Medulla oblongata (tissue), 1 donor: ENCODE results near the gene ASGR1.
"Not testable (repeated sequence)": the region's sequence is repeated elsewhere in the genome, so short reads cannot be mapped to it uniquely, and the experiment has no call there.

Source experiments
- DNase-seq: peaks from one replicate; pipeline ENCODE4 v3.0.0-alpha.2; 2015; ENCODE audit errors: extremely low spot score

Gene ASGR1

DNA sequence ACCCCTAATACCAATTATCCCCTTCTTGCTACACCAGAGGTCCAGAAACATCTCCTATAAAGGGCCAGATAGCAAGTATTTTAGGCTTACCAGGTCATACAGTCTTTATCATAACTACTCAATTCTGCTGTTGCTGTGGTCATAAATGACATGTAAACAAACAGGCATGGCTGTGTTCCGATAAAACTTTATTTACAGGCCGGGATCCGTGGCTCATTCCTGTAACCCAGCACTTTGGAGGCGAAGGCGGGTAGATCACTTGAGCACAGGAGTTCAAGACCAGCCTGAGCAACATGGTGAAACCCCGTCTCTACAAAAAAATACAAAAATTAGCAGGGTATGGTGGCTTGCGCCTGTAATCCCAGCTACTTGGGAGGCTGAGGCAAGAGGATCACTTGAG is 12.3 kb downstream of the ASGR1 start:
- no peak for DNase-seq

DNA sequence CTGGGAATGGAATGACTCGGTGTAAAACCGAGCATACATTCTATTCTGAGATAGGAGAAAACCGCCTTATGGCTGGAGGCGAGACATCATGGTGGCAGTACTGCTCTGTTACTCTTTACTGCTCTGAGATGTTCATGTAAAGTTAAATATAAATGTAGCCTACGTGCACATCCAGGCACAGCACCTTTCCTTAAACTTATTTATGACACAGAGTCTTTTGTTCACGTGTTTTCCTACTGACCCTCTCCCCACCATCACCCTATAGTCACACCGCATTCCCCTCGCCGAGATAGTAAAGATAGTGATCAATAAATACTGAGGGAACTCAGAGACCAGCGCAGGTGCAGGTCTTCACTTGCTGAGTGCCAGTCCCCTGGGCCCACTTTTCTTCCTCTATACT is 19.6 kb downstream of the ASGR1 start:
- not testable (repeated sequence) for DNase-seq

DNA sequence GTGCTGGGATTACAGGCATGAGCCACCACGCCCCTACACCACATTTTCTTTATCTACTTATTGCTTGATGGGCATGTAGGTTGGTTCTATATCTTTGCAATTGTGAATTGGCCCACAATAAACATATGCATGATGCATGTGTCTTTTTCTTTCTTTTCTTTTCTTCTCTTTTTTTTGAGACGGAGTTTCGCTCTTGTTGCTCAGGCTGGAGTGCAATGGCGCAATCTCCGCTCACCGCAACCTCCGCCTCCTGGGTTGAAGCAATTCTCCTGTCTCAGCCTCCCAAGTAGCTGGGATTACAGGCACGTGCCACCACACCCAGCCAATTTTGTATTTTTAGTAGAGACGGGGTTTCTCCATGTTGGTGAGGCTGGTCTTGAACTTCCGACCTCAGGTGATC is 20.7 kb downstream of the ASGR1 start:
- DNase-seq, result not testable (repeated sequence)

DNA sequence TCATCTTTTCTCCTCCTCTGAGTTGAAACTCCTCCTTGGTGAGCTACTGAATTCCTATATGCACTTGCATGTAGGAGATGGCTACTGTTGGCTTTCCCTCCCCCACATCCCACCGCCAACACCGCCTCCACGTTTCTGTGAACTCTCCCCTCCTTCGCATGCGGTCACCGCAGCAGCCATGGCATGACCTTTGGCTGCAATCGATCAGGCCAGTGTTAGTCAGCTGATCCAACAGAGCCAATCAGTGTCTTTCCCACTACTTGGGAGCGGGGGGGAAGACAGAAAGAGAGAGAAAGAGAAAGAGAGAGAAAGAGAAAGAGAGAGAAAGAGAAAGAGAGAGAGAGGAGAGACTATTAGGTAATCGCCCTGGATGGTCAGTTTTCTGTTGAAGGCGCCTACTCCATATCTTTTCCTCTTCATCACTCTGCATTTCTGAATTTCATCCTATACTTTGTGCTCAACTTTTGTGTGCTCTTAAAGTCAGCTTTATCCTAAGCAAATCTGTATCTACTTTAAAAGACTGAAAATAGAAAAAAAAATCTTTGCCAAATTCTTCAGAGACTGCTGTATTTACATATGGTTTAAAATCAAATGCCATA is 22.7 kb downstream of the ASGR1 start:
- no peak for DNase-seq

DNA sequence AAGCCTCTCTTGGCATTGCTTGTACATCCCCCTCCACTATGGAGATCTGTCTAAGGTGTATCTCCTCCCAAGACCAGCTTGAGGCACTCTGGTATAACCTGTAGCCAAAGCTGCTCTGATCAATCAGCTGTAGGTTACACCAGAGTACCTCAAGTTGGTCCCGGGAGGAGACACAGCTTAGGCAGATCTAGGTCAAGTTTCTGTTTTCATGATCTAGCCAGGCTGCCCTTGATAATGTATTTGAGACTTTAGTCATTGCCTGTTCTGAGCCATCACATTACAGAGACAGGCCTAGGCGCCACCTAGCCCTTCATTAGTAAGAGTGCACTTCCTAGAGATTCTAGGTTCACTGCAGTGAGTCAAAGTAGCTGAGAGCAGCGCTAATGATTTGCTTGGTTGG is 31.4 kb downstream of the ASGR1 start:
- no peak for DNase-seq

DNA sequence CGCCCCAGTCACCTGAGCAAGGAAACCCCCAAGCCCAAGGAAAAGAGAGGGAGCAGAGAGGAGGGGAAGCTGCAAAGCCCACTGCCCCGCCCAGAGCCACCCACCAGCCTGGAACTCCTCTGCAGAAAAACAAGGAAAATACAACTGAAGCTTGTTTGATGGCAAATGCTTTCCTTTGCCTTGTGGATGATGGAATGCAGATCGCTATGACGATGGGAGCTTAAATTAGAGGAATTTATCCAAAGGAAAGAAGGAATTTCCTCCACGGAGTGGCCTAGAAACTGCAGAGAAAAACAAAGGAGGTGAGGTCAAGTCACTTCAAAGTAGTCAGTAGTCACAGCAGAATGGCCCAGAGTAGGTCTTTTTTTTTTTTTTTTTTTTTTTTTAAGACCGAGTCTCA is 33.1 kb downstream of the ASGR1 start:
- no peak for DNase-seq

DNA sequence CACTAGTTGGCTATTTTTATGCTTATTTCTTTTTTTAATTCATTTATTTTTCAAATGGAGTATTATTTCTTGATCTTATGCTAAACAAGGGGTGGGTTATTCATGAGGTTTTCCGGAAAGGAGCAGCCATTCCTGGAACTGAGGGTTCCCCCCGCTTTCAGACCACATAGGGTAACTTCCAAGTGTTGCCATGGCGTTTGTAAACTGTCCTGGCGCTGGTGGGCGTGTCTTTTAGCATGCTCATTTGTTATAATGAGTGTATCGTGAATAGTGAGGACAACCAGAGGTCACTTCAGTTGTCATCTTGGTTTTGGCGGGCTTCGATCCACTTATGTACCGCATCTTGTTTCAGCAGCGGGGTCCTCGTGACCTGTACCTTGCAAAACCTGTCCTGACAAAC is 35.0 kb downstream of the ASGR1 start:
- DNase-seq, result no peak

DNA sequence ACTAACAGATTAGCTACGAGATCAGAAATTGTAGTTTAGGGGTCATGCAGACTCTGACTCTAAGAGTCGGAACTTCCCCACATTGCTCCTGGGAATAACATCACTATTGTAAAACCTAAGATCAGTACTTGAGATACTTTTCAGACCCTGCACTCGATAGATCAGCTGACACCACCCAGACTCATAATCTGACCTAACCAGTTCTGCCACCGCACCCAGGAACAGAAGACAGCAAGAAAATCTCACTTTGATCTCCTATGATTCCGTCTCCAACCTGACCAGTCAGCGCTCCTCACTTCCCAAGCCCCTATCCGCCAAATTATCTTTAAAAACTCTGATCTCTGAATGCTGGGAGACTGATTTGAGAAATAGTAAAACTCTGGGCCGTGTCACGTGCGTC is 37.3 kb downstream of the ASGR1 start:
- no peak for DNase-seq

DNA sequence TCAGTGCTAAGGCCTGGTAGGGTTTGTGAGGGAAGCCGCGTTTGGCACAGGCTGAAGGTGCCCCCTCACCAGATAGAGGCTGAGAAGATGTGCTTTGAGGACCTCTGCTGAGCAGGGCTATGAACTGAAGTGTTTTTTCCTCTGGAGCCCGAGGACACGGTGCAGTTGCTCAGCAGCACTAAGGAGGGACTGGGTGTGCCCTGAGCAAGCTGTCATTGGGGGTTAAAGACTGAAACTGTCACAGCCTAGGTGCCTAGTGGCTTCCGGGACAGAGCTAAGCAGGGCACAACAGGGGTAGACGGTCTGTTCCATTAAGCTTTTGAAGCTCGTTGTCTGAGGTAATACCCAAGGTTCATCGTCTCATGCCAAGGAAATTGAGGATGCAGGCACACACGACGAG is 39.8 kb downstream of the ASGR1 start:
- no peak for DNase-seq

DNA sequence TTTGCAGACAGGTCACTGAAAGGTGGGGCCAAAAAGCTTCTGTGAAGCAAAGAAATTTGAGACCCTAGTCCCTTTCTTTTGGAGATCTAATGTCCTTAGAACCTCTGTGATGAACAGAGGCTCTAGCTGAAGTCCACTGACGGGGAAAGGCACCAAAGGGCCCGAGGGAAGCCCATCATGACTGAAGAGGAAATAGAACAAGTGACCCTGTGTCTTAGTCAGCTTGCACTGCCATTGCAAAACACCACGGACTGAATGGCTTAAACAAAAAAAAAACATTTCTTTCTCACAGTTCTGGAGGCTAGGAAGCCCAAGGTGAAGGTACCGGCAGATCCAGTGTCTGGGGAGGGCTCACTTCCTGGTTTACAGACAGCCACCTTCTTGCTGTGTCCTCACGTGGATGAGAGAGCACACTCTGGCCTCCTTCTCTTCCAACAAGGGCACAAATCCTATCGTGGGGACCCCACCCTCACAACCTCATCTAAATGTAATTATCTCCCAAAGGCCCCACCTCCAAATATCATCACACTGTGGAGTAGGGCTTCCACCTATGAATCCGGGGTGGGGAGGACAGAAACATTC is 40.3 kb downstream of the ASGR1 start:
- DNase-seq, result no peak

DNA sequence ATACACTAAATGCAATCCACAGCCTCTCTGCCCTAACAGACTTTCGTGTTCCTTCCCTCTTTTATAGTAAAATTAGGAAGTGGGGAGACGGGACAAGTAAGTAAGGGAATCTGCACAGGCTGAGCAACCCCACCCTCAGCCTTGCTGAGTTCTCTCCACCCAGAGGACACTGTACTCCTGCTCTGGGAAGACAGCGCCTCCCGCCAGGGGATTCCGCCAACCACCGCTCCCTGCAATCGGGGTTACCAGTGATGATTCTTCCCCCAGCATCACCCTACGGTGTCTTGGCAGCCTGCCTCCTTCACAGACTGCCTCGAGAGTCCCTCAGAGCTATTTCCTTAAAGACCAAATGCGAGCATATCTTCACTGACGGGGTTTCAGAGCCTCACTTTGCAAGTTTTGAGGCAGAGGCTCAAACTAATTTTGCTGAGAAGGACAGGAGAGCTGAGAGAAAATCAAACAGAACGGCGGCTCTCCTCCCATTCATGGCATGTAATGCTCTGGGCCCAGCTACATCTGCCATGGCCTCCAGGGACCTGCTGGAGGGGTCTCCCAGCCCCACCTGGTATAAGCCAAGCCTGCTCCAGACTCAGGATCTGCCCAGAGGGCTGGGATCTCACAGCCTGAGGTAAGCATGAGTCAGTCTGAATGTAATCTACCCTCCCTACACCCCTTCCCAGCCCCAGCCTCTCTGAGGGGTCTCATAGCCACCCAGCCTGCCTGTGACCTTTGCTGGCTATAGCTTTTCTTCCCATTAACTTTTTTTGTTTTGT is 41.8 kb downstream of the ASGR1 start:
- no peak for DNase-seq

DNA sequence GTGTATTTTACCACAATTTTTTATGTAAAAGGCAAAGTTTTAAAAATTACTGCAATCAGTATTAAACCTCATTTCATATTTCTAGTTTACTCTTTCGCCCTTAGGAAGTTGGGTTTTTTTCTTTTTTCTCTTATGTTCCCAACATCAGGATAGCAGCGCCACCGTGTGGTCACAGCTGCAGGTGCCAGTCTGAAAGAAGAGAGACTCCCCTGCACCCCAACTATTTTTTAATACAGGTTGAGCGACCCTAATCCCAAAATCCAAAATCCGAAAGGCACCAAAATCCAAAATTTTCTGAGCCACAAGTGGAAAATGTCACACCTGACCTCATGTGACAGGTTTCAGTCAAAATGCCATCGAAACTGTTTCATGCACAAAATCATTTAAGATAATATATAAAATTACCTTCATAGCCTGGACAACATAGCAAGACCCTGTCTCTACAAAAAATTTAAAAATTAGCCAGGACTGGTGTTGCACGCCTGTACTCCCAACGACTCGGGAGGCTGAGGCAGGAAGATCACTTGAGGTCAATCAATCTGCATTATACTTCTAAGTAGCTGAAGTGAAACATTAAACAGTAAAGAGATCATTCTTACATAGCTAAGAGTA is 42.8 kb downstream of the ASGR1 start:
- peak; percentile 82 for DNase-seq

DNA sequence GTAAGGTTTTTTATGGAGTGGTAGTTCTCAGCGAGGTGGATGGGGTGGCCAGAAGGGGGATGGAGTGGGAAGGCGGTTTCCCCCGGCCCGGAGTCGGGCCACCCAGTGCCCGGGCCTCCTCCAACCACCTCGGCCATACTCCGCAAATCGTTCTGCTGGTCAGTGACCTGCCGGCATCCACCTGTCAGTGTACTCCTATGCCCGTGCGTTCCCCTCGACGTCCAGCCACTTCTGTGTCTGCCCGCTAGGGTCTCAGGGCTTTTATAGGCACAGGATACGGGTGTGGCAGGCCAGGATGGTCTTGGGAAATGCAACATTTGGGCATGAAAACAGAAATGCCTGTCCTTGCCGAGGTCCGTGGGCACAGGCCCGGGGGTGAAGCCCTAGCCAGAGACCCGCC is 45.3 kb downstream of the ASGR1 start:
- DNase-seq, result no peak

DNA sequence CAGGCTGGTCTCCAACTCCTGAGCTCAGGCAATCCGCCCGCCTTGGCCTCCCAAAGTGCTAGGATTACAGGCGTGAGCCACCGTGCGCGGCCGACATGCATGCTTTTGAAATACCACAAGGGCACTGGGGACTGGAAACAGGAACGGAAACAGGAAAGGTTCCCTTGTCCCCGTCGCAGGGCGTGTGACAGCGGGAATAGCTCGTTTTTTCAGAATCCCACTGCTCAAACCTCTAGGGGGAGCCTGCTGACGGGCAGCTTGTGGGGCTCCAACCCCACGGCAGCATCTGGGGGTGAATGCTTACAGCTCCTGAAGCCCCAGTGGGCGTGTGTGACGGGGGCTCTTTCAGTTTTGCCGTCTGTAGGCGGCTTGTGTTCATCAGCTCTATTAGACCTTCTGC is 45.7 kb downstream of the ASGR1 start:
- DNase-seq, result no peak

DNA sequence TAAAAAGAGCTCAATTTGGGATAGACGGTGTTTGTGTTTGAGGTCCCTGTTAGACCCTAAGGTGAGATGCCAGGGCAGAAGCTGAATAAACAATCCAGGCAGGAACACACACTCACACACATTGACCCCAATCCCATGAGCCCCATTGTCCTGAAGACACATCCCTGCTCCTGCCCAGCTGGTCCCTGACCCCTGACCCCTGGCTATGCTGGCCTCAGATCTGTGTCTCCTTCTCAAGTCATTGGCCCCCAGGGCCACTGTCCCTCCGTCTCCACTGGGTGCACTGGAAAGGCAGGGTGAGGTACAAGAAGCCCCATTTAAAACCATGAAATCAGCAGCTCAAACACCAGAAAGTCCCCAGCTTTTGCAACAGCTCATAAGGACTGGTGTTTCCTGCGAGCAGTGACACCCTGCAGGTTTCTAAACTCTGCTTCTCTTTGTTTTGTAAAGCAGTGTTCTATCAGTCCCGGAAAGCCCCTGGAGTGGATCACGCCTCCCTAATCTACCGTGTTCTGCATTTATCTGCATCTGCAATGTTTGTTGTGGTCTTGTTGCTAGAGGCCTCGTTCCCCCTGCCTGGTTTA is 46.6 kb downstream of the ASGR1 start:
- DNase-seq, result no peak

DNA sequence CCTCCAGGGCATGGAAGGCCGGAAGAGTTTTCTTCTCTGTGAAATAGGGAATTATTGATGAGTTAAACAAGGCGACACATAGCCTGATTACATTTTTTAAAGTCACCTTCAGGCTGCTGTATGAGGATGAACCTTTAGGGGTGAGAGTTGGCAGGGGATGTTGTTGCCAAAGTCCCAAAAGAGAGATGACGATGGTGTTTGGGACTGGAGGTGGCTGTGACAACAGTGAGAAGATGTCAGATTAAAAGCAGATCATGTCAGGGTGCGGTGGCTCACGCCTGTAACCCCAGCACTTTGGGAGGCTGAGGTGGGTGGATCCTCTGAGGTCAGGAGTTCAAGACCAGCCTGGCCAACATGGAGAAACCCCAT is 47.8 kb downstream of the ASGR1 start:
- no peak for DNase-seq

DNA sequence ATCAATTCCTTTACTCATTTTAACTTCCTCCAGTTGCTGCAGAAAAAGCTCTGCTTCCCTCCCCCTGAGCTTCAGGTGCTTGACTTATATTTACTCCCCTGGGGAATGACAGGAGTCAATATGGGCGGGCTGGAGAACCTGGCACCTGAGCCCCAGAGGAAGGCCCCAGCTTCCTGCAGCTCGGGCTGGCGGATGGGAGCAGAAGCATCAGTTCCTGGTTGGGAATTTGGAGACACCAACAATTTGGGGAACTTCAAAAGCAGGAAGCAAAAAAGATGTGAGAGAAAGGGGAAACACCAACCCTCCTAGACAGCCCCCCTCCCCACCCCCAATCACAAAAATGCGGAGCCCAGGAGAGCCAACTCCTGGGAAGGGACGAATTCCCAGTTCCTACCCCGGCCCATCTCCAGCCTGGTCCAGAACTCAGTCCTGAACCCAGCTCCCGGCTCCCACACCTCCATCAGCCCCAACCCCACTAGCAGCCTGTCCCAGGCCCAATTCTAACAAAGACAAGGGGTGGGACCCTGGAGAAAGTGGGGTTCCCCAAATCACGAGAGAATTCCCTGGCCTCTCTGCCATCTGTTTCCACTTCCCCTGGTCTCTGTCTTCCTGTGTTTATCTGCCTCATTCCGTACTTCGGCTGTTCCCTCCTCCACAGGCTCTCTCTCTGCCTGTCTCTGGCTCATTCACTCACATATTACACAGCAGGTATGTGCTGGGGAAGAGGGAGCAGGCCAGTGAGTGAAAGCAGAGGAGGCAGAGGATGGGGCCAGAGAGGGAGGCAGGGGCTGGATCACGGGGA is 48.3 kb downstream of the ASGR1 start:
- no peak for DNase-seq

DNA sequence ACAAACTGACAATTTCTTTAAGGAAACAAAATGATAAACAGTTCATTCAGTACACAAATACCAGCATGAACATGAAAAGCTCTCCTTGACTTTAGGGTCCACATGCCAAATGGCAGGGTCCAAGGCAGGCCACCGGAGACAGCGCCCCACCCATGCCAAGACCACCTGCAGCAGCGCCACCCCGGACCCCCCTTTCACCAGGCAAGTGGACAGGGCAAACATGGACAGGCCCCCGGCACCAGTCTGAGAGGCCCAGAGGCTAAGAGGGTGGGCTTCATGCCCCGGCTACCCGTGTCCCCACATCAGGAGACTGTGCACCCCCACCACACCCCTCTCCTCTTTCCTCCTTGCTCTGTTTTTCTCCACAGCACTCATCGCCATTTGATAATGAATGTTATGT is 49.9 kb downstream of the ASGR1 start:
- no peak for DNase-seq

DNA sequence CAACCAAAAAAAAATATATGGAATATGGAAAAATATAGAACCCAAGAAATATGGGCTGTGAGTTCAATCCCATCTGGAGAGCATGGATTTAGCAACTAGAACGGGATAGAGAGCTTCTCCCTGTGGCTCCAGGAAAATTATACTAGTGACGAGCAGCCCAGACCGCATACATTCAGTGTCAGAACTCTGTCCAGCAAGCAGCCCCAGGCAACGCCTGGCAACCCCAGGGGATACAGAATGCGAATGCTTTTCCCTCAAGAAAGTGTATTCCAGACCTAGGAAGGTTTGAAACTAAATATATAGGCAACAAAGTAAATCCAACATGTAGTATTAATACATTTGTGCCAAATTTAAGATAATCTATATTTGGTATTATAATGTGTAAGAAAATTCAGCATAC is 51.0 kb downstream of the ASGR1 start:
- DNase-seq, result no peak

DNA sequence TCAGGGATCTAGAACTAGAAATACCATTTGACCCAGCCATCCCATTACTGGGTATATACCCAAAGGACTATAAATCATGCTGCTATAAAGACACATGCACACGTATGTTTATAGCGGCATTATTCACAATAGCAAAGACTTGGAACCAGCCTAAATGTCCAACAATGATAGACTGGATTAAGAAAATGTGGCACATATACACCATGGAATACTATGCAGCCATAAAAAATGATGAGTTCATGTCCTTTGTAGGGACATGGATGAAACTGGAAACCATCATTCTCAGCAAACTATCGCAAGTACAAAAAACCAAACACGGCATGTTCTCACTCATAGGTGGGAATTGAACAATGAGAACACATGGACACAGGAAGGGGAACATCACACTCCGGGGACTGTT is 51.7 kb downstream of the ASGR1 start:
- DNase-seq, result not testable (repeated sequence)

DNA sequence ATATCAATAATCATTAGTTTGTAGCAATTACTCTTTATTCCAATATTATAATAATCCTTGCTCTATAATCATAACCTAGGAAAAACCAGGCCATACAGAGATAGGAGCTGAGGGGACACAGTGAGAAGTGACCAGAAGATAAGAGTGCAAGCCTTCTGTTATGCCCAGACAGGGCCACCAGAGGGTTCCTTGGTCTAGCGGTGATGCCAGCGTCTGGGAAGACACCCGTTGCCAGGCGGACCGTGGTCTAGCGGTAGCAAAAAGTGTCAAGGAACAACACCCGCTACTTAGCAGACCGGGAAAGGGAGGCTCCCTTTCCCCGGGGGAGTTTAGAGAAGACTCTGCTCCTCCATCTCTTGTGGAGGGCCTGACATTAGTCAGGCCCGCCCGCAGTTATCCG is 52.8 kb downstream of the ASGR1 start:
- not testable (repeated sequence) for DNase-seq

DNA sequence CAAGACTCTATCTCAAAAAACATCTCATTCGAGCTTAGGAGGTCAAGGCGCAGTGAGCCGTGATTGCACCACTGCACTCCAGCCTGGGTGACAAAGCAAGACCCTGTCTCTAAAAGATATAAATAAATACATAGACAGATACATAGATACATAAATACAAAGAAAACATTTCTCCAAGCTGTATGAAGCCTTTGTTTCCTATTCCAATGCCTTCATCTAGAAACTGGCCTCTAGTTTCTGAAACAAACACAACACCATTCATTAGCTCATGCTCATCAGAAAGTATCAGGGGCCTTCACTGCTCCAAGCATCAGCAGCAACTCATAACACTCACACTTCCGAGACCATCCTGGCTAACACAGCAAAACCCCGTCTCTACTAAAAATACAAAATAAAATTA is 54.2 kb downstream of the ASGR1 start:
- DNase-seq, result no peak
